GM23338 (cell line): ENCODE results near the gene F11R. TPM values are rescaled to one million over a fixed set of nuclear protein-coding genes. Genes with fewer than 3 reads are reported as not detected.

Experiments used
- ATAC-seq: fragments of 200-7000 bp; cut with Tn5 transposase; 3 replicates; pipeline ENCODE4 v1.9.1; 2020
- DNase-seq: peaks from one replicate; pipeline ENCODE4 v3.0.0-alpha.2; 2015; ENCODE audit warnings: low spot score
- H2AFZ ChIP-seq: fragments of 200-600 bp; sonication (generic); 2 replicates; pipeline ENCODE4 v1.8.0; 2016; ENCODE audit warnings: antibody characterized with exemption, mild to moderate bottlenecking, moderate library complexity
- H3F3A ChIP-seq: fragments of 200-600 bp; sonication (generic); replicated peaks from 2 replicates; pipeline ENCODE4 v1.8.0; 2017; ENCODE audit warnings: antibody characterized with exemption, mixed run types, low read depth
- H3K27ac ChIP-seq: fragments of 200-600 bp; sonication (generic); 2 replicates; pipeline ENCODE4 v1.6.1; 2016; ENCODE audit warnings: low read depth
- H3K27me3 ChIP-seq: fragments of 200-600 bp; sonication (generic); 2 replicates; pipeline ENCODE4 v1.8.0; 2016; ENCODE audit warnings: mild to moderate bottlenecking, mixed run types, moderate library complexity; ENCODE audit not compliant: insufficient read depth
- H3K36me3 ChIP-seq: fragments of 200-600 bp; sonication (generic); 2 replicates; pipeline ENCODE4 v1.8.0; 2016; ENCODE audit warnings: mild to moderate bottlenecking; ENCODE audit not compliant: insufficient read depth
- H3K4me1 ChIP-seq: fragments of 200-600 bp; sonication (generic); 2 replicates; pipeline ENCODE4 v1.8.0; 2016; ENCODE audit warnings: mild to moderate bottlenecking, moderate library complexity; ENCODE audit not compliant: insufficient read depth
- H3K4me2 ChIP-seq: fragments of 200-600 bp; sonication (generic); 2 replicates; pipeline ENCODE4 v1.7.1; 2017; ENCODE audit warnings: mixed run types
- H3K4me3 ChIP-seq: fragments of 200-600 bp; sonication (generic); 2 replicates; pipeline ENCODE4 v1.6.1; 2016; ENCODE audit warnings: mixed run types
- H3K79me2 ChIP-seq: fragments of 200-600 bp; sonication (generic); replicated peaks from 2 replicates; pipeline ENCODE4 v1.8.0; 2017; ENCODE audit warnings: mild to moderate bottlenecking; ENCODE audit not compliant: insufficient read depth
- H3K9me2 ChIP-seq: fragments of 200-600 bp; sonication (generic); 2 replicates; pipeline ENCODE4 v1.8.0; 2017; ENCODE audit not compliant: insufficient read depth
- H4K20me1 ChIP-seq: fragments of 200-600 bp; sonication (generic); replicated peaks from 2 replicates; pipeline ENCODE4 v1.8.0; 2017; ENCODE audit warnings: mild to moderate bottlenecking; ENCODE audit not compliant: insufficient read depth
- H3K27ac Mint-ChIP-seq: 2 replicates; pipeline ENCODE4 v1.8.0; 2020; ENCODE audit warnings: inconsistent platforms, mild to moderate bottlenecking, moderate library complexity, mixed read lengths
- H3K27me3 Mint-ChIP-seq: 3 replicates; pipeline ENCODE4 v1.8.0; 2022; ENCODE audit warnings: low read depth, mild to moderate bottlenecking, moderate library complexity, mixed read lengths, inconsistent platforms; ENCODE audit not compliant: insufficient read depth, poor library complexity
- H3K36me3 Mint-ChIP-seq: 3 replicates; pipeline ENCODE4 v1.8.0; 2021; ENCODE audit warnings: low read depth, mild to moderate bottlenecking, inconsistent platforms, moderate library complexity, mixed read lengths
- H3K4me1 Mint-ChIP-seq: 3 replicates; pipeline ENCODE4 v1.8.0; 2020; ENCODE audit warnings: mild to moderate bottlenecking, inconsistent platforms, mixed read lengths
- H3K4me3 Mint-ChIP-seq: 3 replicates; pipeline ENCODE4 v1.8.0; 2021; ENCODE audit warnings: moderate library complexity, mild to moderate bottlenecking, inconsistent platforms, mixed read lengths
- H3K9me3 Mint-ChIP-seq: 3 replicates; pipeline ENCODE4 v1.8.0; 2020; ENCODE audit warnings: moderate library complexity, mild to moderate bottlenecking, inconsistent platforms, mixed read lengths
- ETS1 ChIP-seq: IDR thresholded peaks from 2 replicates; pipeline ENCODE4 v1.6.1; 2016; ENCODE audit warnings: antibody characterized with exemption
- EZH2 ChIP-seq: fragments of 200-600 bp; sonication (generic); IDR thresholded peaks from one replicate; pipeline ENCODE4 v1.8.0; 2017; ENCODE audit warnings: antibody characterized with exemption, mild to moderate bottlenecking, low read depth; ENCODE audit not compliant: unreplicated experiment
- EZH2phosphoT487 ChIP-seq: fragments of 200-600 bp; sonication (generic); IDR thresholded peaks from one replicate; pipeline ENCODE4 v1.8.1; 2018; ENCODE audit warnings: antibody characterized with exemption; ENCODE audit not compliant: unreplicated experiment
- JUNB ChIP-seq: IDR thresholded peaks from one replicate; pipeline ENCODE4 v1.6.1; 2016; ENCODE audit warnings: antibody characterized with exemption; ENCODE audit not compliant: unreplicated experiment
- NANOG ChIP-seq: IDR thresholded peaks from 2 replicates; pipeline ENCODE4 v1.6.1; 2016; ENCODE audit warnings: antibody characterized with exemption, borderline replicate concordance
- POLR2AphosphoS5 ChIP-seq: IDR thresholded peaks from 2 replicates; pipeline ENCODE4 v1.6.1; 2016; ENCODE audit warnings: antibody characterized with exemption, low read depth
- STAT1 ChIP-seq: IDR thresholded peaks from one replicate; pipeline ENCODE4 v1.6.1; 2016; ENCODE audit warnings: antibody characterized with exemption; ENCODE audit not compliant: unreplicated experiment
- ZNF114 ChIP-seq: fragments of 250-450 bp; sonication (Bioruptor Pico); IDR thresholded peaks from 2 replicates; pipeline ENCODE4 v1.5.0; 2020; ENCODE audit warnings: mild to moderate bottlenecking, moderate library complexity
- ZNF331 ChIP-seq: fragments of 250-450 bp; sonication (Bioruptor Pico); IDR thresholded peaks from 2 replicates; pipeline ENCODE4 v1.5.0; 2020; ENCODE audit warnings: low read depth, mild to moderate bottlenecking, moderate library complexity
- polyA plus RNA-seq: library from polyadenylated mRNA; unstranded; fragments of >200 nt; fragmentation: Nextera tagmentation; extraction: Ambion mirVana; gene quantifications from 2 replicates; pipeline ENCODE4 v1.2.1, GENCODE V29; 2016
- total RNA-seq: library from RNA; depleted of rRNA; stranded (reverse); fragments of >200 nt; shearing (Covaris generic); gene quantifications from 2 replicates; pipeline ENCODE4 v1.2.3, GENCODE V29; 2014
- TF ChIP-seq, protein P1 (sequence below): IDR thresholded peaks from one replicate; pipeline ENCODE4 v1.6.1; 2018; ENCODE audit warnings: antibody characterized with exemption; ENCODE audit not compliant: unreplicated experiment

The F11R gene
- total and polyA plus RNA-seq, 2 experiments from 2014 or later: 51.0 to 169 TPM

DNA sequence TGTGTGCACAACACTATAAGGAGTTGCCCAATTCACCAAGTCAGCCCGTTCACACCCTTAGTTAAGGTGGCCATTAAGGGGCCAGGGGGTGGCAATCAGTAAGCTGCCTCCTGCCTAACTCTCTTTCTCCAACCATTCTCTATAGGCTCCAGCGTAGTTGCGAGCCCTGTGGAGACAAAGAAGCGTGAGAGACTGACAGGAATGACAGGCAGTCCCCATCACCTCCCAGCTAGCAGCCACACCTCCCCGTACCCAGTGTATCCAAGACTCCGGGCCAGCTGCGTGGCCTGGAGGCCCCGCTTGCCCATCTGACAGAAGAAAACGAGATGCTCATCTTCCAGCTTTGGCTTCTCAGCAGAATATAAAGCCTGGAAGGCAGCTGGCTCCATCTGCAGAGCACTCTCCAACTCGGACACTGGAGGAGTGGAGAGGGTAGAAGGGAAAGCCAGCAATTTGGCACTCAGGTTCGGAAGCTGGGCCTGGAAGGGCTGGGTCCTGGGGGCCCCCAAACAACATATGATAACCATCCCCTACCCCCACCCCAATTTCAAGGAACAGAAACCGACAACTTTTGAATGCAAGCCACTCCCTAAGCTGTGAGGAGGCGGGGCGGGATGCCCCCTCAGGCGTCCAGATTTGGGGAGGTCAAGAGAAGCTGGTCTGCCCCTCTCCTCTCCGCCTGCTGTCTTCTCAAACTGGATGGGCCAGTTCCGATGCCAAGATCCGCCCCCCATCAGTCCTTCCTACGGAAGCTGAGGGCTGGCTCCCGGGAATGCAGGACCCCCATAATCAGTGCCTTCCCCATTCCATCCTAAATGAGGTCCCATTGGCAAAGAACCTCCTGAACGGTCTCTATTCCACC, 16.9 kb upstream of the F11R start (continued):
- TF ChIP-seq STAT1 (no peak), ZNF114 (no peak), EZH2phosphoT487 (no peak), NANOG (no peak), JUNB (no peak), EZH2 (no peak)
- TF ChIP-seq, protein P1, sequence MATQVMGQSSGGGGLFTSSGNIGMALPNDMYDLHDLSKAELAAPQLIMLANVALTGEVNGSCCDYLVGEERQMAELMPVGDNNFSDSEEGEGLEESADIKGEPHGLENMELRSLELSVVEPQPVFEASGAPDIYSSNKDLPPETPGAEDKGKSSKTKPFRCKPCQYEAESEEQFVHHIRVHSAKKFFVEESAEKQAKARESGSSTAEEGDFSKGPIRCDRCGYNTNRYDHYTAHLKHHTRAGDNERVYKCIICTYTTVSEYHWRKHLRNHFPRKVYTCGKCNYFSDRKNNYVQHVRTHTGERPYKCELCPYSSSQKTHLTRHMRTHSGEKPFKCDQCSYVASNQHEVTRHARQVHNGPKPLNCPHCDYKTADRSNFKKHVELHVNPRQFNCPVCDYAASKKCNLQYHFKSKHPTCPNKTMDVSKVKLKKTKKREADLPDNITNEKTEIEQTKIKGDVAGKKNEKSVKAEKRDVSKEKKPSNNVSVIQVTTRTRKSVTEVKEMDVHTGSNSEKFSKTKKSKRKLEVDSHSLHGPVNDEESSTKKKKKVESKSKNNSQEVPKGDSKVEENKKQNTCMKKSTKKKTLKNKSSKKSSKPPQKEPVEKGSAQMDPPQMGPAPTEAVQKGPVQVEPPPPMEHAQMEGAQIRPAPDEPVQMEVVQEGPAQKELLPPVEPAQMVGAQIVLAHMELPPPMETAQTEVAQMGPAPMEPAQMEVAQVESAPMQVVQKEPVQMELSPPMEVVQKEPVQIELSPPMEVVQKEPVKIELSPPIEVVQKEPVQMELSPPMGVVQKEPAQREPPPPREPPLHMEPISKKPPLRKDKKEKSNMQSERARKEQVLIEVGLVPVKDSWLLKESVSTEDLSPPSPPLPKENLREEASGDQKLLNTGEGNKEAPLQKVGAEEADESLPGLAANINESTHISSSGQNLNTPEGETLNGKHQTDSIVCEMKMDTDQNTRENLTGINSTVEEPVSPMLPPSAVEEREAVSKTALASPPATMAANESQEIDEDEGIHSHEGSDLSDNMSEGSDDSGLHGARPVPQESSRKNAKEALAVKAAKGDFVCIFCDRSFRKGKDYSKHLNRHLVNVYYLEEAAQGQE: no peak

GRCh38 chr1:161033751-161034150, 12.8 kb upstream of the F11R start:
- H3K4me1 ChIP-seq: peaks cover 29% of the 10 kb centered on the region
- Mint-ChIP-seq H3K4me3 (no peak overlapping the region), H3K36me3 (peaks cover 12% of the 10 kb centered on the region; the same call in 2 of the 3 replicates), H3K4me1 (peaks cover 31% of the 10 kb centered on the region), H3K9me3 (peaks cover 12% of the 10 kb centered on the region; the same call in 2 of the 3 replicates), H3K27ac (no peak overlapping the region), H3K27me3 (peaks cover 3% of the 10 kb centered on the region)
- peaks cover 16% of the 10 kb centered on the region for H3K79me2 ChIP-seq
- H3K27ac ChIP-seq: 0 out of 2 replicates have a peak overlapping the region, but pooled peaks have one; percentile 26
- H3K4me3 ChIP-seq: no peak overlapping the region
- no peak for TF ChIP-seq ZNF331 (CRISPR knock-in tag)
- H3K27me3 ChIP-seq: no peaks in the 10 kb centered on the region
- no peaks in the 10 kb centered on the region for H4K20me1 ChIP-seq
- ATAC-seq: no peak
- no peaks in the 10 kb centered on the region for H3K36me3 ChIP-seq
- no peak for DNase-seq
- H2AFZ ChIP-seq: no peak overlapping the region
- H3K4me2 ChIP-seq: no peak overlapping the region
- no peaks in the 10 kb centered on the region for H3K9me2 ChIP-seq
- H3F3A ChIP-seq: peaks cover 19% of the 10 kb centered on the region

GRCh38 chr1:161032409-161032808, 11.5 kb upstream of the F11R start:
- Histone ChIP-seq H3K27ac (peak overlapping the region; percentile 45; the same call in 1 of the 2 replicates), H2AFZ (no peak overlapping the region), H3K9me2 (no peaks in the 10 kb centered on the region), H3F3A (peaks cover 9% of the 10 kb centered on the region), H3K4me1 (peaks cover 23% of the 10 kb centered on the region), H3K27me3 (no peaks in the 10 kb centered on the region), H3K4me2 (no peak overlapping the region), H4K20me1 (no peaks in the 10 kb centered on the region), H3K79me2 (peaks cover 12% of the 10 kb centered on the region), H3K4me3 (no peak overlapping the region), H3K36me3 (no peaks in the 10 kb centered on the region)
- peaks cover 2% of the 10 kb centered on the region for H3K27me3 Mint-ChIP-seq
- DNase-seq: no peak
- ATAC-seq: no peak
- no peak overlapping the region for H3K27ac Mint-ChIP-seq
- H3K36me3 Mint-ChIP-seq: peaks cover 20% of the 10 kb centered on the region
- H3K4me3 Mint-ChIP-seq: no peak overlapping the region
- peaks cover 20% of the 10 kb centered on the region for H3K9me3 Mint-ChIP-seq
- peaks cover 22% of the 10 kb centered on the region for H3K4me1 Mint-ChIP-seq
- TF ChIP-seq POLR2AphosphoS5 (no peak), STAT1 (no peak), ZNF331 (CRISPR knock-in tag) (no peak), ETS1 (no peak), EZH2phosphoT487 (no peak), EZH2 (no peak), JUNB (no peak), NANOG (no peak)
- TF ChIP-seq, protein P1: no peak
